HL-60 (cell line): ENCODE data around the gene LDB2.

Experiments used
- GABPA ChIP-seq: IDR thresholded peaks from 2 replicates; pipeline ENCODE4 v1.6.1; 2012; ENCODE audit warnings: low read depth
- POLR2AphosphoS5 ChIP-seq: IDR thresholded peaks from 2 replicates; pipeline ENCODE4 v1.6.1; 2012; ENCODE audit warnings: low read depth
- SPI1 ChIP-seq: IDR thresholded peaks from 2 replicates; pipeline ENCODE4 v1.6.1; 2012; ENCODE audit warnings: low read depth, mild to moderate bottlenecking, borderline replicate concordance
- TF ChIP-seq, protein P1 (sequence below): IDR thresholded peaks from 2 replicates; pipeline ENCODE4 v1.6.1; 2012; ENCODE audit warnings: low read depth; ENCODE audit not compliant: insufficient replicate concordance
- TF ChIP-seq, protein P2 (sequence below): IDR thresholded peaks from one replicate; pipeline ENCODE4 v1.5.1; 2011; ENCODE audit warnings: low read length, control low read depth, inconsistent platforms; ENCODE audit not compliant: insufficient read depth

DNA sequence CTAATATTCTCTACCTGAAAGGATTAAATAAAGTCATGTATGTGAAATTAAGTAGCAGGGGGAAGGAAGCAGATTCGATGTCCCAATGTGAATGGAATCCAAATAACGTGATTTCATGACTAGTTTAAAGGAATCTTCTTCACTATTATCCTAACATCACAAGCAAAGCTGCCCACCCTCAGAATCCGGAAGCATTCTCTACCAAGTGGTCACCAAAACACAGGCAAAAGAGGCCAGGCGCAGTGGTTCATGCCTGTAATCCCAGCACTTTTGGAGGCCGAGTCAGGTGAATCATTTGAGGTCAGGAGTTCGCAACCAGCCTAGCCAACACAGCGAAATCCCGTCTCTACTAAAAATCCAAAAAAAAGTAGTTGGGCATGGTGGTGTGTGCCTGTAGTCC lies 212.9 kb downstream of the LDB2 start:
- TF ChIP-seq POLR2AphosphoS5 = no peak
- TF ChIP-seq, protein P1, sequence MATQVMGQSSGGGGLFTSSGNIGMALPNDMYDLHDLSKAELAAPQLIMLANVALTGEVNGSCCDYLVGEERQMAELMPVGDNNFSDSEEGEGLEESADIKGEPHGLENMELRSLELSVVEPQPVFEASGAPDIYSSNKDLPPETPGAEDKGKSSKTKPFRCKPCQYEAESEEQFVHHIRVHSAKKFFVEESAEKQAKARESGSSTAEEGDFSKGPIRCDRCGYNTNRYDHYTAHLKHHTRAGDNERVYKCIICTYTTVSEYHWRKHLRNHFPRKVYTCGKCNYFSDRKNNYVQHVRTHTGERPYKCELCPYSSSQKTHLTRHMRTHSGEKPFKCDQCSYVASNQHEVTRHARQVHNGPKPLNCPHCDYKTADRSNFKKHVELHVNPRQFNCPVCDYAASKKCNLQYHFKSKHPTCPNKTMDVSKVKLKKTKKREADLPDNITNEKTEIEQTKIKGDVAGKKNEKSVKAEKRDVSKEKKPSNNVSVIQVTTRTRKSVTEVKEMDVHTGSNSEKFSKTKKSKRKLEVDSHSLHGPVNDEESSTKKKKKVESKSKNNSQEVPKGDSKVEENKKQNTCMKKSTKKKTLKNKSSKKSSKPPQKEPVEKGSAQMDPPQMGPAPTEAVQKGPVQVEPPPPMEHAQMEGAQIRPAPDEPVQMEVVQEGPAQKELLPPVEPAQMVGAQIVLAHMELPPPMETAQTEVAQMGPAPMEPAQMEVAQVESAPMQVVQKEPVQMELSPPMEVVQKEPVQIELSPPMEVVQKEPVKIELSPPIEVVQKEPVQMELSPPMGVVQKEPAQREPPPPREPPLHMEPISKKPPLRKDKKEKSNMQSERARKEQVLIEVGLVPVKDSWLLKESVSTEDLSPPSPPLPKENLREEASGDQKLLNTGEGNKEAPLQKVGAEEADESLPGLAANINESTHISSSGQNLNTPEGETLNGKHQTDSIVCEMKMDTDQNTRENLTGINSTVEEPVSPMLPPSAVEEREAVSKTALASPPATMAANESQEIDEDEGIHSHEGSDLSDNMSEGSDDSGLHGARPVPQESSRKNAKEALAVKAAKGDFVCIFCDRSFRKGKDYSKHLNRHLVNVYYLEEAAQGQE = no peak
- TF ChIP-seq, protein P2, sequence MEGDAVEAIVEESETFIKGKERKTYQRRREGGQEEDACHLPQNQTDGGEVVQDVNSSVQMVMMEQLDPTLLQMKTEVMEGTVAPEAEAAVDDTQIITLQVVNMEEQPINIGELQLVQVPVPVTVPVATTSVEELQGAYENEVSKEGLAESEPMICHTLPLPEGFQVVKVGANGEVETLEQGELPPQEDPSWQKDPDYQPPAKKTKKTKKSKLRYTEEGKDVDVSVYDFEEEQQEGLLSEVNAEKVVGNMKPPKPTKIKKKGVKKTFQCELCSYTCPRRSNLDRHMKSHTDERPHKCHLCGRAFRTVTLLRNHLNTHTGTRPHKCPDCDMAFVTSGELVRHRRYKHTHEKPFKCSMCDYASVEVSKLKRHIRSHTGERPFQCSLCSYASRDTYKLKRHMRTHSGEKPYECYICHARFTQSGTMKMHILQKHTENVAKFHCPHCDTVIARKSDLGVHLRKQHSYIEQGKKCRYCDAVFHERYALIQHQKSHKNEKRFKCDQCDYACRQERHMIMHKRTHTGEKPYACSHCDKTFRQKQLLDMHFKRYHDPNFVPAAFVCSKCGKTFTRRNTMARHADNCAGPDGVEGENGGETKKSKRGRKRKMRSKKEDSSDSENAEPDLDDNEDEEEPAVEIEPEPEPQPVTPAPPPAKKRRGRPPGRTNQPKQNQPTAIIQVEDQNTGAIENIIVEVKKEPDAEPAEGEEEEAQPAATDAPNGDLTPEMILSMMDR = no peak
- TF ChIP-seq GABPA = no peak
- TF ChIP-seq SPI1 = no peak
